NCI-H1436 treated with DMSO at 0.1 percent for 48 hours (cell line): ENCODE data around the gene PCNA.

Source experiments
- DNase-seq: peaks from one replicate; lab custom pipeline; 2025; lab: John Stamatoyannopoulos, UW

Gene PCNA

GRCh38 chr20:5065166-5065878 is 54.4 kb downstream of the PCNA start:
- DNase-seq: no peak
